Activated T-helper 1 cell treated with Interleukin-2 at 50 U/mL for 16 hours (primary cell): ENCODE results near the gene TMEM209.
"Not testable (repeated sequence)": the region's sequence is repeated elsewhere in the genome, so short reads cannot be mapped to it uniquely, and the experiment has no call there.

Experiments
- DNase-seq: peaks from one replicate; pipeline ENCODE4 v3.0.0-alpha.2; 2020; ENCODE audit warnings: low read depth

Gene TMEM209

DNA sequence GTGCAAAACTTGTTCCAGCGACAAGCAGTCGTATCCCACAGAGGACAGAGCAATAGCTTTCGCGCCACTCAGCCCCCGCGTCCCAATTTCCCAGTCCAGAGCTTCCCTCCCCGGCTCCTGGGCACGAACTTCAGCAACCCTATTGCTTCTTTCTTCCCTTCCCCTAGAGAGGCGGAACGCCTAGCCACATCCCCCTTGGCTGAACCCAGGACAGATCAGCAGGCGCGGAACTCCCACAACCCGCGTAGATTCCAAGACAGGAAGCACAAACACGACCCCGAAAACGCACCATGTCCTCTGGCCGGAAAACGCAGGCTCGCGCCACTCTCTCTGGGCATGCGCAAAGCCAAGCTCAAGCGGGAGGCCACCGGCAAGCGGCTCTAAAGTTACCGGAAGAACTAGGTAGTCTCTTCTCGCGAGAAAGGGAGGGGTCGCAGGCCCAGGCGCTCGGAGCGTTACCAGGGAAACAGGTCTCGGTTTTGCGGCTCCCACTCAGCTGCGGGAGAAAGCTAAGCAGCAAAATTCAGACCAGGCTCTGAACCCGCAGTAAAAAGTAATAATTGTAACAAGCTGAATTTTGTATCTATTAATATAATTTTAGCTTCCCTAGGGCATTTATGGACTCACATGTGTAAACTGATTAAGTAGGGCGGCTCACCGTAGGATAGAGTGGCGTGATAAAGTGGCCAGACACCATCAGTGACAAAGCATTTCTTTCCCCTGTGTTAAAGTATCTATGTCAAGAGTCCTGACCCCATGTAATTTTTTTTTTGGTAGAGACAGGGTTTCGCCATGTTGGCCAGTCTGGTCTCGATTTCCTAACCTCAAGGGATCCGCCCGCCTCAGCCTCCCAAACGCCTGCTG, at the start of gene TMEM209:
Gene TMEM209, minus strand, starts transcription at position 323 of the 864 bp plus-strand sequence. Its CDS starts 31 bp downstream, at position 292.
- DNase-seq, result peak; percentile 89

DNA sequence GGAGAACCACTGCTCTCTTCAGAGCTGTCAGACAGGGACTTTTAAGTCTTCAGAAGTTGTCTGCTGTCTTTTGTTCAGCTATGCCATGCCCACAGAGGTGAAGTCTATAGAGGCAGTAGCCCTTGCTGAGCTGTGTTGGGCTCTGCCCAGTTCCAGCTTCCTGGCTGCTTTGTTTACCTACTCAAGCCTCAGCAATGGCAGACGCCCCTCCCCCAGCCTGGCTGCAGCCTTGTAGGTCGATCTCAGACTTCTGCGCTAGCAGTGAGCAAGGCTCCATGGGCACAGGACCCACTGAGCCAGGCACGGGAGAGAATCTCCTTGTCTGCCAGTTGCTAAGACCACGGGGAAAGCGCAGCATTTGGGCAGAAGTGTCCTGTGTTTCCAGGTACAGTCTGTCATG, 49.3 kb upstream of the TMEM209 start:
- DNase-seq, result no peak

DNA sequence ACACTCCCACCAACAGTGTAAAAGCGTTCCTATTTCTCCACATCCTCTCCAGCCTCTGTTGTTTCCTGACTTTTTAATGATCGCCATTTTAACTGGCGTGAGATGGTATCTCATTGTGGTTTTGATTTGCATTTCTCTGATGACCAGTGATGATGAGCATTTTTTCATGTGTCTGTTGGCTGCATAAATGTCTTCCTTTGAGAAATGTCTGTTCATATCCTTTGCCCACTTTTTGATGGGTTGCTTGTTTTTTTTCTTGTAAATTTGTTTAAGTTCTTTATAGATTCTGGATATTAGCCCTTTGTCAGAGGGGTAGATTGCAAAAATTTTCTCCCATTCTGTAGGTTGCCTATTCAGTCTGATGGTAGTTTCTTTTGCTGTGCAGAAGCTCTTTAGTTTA, 44.4 kb upstream of the TMEM209 start:
- DNase-seq, result not testable (repeated sequence)

DNA sequence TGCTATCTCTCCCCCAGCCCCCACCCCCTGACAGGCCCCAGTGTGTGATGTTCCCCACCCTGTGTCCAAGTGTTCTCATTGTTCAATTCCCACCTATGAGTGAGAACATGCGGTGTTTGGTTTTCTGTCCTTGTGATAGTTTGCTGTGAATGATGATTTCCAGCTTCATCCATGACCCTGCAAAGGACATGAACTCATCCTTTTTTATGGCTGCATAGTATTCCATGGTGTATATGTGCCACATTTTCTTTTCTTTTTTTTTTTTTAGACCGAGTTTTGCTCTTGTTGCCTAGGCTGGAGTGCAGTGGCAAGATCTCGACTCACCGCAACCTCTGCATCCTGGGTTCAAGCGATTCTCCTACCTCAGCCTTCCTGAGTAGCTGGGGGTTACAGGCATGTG, 43.6 kb upstream of the TMEM209 start:
- DNase-seq, result not testable (repeated sequence)

DNA sequence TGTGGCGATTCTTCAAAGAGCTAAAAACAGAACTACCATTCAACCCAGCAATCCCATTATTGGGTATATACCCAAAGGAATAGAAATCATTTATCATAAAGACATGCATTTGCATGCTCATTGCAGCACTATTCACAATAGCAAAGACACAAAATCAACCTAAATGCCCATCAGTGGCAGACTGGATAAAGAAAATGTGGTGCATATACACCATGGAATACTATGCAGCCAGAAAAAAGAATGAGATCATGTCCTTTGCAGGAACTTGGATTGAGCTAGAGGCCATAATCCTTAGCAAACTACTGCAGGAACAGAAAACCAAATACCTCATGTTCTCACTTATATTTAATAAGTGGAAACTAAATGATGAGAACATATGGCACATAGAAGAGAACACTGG, 41.3 kb upstream of the TMEM209 start:
- DNase-seq, result not testable (repeated sequence)

DNA sequence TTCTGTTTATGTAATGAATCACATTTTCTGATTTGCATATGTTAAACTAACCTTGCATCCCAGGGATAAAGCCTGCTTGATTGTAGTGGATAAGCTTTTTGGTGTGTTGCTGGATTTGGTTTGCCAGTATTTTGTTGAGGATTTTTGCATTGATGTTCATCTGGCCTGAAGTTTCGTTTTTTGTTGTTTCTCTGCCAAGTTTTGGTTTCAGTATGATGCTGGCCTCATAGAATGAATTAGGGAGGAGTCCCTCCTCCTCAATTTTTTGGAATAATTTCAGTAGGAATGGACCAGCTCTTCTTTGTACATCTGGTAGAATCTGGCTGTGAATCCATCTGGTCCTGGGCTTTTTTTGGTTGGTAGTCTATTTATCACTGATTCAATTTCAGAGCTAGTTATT, 38.3 kb upstream of the TMEM209 start:
- DNase-seq, result not testable (repeated sequence)

DNA sequence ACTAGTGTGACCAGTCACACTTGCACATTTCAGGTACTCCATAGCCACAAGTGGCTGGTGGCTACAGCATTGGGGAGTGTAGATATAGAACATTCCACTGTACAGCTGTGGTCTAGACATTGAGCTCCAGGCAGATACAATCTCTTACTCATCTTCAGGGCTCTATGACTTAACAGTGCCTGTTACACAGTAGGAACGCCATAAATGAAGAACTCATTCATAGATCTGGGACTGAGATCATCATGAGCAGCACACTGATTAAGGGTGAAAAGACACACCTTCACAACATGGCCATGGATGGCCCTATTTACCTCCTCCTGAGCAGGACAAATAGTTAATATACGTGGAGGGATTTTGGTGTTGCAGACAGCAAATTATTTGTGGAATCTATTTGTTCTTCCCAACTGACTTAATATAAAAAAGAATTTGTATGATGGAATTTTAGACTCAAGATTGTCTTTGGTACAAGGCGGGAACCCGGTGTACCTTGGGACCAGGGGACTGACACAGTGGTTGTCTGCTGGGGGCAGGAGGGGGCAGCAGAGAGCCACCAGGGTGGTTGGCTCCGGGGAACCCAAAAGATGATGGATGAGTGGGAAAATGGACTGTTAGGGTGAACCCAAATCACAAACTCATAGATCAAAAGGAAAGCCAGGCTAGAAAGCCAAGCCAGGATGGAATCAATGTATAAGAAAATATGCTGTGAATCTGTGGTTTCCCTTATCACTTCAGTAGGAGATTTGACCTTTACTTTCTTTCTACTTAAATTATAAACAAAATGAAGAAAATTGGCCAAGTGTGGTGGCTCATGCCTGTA, 37.2 kb upstream of the TMEM209 start:
- DNase-seq, result peak; percentile 5

DNA sequence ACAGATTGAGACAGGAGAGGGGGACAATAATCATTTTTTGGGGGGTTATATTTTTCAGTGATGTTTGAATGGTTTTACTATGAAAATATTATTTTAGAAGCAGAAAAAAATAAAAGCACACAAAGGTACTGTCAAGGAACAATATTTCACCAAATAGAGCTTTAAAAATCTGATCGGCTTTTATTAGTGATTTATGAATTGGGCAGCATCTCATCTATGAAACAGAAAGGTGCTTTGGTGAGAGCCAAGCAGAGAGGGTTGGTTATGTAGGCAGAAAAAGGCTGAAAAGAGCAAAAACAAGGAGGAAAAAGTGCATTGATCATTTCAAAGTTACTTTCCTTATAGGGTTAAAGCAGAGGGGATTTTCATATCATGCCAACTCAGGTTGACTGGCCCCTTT, 35.0 kb upstream of the TMEM209 start:
- DNase-seq, result no peak

DNA sequence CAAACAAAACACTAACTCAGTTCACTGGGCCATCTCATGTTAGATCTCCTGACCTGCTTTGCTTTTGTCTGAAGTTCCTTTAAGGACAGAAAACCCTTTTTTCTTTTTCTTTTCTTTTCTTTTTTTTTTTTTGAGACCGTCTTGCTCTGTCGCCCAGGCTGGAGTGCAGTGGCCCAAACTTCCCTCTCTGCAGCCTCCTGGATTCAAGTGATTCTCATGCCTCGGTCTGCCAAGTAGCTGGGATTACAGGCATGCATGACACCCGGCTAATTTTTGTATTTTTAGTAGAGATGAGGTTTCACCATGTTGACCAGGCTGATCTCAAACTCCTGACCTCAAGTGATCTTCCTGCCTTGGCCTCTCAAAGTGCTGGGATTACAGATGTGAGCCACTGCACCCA, 31.2 kb upstream of the TMEM209 start:
- DNase-seq, result not testable (repeated sequence)

DNA sequence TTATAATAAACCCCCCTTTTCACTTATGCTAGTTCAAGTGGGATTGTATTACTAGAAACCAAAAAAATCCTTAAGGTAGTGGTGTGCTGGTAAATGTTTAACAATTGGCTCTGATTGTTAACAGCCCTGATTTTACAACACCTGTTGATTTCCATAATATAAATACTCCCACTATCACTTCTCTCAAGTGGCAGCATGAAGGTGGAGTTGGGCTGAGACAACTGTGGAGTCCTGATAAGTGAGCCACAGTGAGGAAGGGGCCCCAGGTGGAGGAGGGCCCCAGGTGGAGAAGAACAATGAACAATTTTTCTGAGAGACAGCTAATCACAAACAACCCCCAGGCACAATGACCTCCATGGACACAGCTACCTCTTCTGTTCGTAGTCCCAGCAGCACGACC, 28.9 kb upstream of the TMEM209 start:
- DNase-seq, result no peak

DNA sequence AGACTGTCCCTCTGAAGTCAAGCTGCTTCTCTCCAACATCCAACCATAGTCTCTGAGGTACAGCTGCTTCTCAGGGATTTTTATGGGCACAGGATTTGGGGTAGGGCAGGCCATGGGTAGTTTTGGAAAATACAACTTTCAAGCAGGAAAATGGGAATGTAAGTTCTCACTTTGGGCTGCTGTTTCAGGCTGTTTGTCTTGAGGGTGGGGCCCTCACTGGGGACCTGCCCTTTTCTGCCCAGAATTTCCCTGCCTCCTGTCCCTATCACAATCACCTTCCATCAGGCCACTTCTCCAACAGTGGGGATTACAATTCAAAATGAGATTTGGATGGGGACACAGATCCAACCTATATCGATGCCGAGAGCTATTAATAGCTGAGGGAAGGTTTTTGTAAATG, 27.0 kb upstream of the TMEM209 start:
- no peak for DNase-seq

DNA sequence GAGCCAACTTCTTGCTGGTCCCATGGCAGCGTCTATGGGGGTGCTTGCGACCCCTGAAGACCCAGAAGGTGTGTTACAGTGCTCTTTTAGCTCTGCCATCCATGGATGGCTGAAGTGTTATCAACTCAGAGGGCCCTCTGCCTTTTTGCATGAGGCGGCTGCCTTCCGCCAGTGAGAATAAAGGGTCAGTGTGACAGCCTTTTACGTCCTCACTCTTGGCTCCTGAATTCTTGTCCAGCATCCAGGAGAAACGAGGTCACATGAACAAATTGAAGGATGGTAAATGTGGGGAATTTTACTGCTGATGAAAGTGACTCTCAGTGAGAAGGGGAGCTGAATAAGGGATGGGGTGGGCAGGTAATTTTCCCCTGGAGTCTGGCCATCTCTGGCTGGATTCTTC, 26.6 kb upstream of the TMEM209 start:
- DNase-seq, result no peak

DNA sequence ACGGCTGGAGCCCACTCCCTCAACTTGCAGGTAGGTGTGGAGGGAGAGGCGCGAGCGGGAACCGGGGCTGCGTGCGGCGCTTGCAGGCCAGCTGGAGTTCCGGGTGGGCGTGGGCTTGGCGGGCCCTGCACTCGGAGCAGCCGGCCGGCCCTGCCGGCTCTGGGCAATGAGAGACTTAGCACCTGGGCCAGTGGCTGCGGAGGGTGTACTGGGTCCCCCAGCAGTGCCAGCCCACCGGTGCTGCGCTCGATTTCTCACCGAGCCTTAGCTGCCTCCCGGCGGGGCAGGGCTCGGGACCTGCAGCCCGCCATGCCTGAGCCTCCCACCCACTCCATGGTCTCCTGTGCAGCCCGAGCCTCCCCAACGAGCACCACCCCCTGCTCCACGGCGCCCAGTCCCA, 24.8 kb upstream of the TMEM209 start:
- DNase-seq, result not testable (repeated sequence)

DNA sequence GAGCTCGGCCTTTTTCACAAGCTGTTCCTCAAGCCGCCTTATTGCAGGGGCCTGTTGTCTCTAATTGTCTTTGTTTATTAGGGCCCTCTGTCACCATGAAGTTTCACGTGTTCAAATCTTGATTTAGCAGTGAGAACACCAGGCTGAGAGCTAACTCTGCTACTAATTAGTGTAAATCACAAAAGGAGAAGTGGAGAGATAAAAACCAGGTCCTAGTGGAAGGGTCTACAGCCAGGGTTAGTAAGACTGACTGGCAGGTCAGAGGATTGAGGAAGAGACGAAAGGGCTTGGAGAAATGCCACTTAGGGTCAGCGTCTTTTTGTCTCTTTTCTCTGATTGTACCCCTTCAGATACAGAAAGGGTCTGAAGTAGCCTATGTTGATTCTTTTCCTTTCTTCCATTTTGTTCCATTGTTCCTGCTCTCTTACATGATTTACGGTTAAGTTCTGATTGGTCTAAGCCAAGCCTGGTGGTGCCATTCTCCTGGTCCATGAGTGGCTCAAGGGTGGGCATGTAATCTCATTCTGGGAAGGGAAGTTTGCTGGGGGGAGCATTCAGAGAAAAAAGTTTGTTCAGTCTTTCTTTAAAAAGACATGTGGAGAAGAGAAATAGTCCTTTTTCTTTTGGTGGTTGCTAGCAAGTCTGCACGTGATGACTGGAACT, 23.8 kb upstream of the TMEM209 start:
- no peak for DNase-seq

DNA sequence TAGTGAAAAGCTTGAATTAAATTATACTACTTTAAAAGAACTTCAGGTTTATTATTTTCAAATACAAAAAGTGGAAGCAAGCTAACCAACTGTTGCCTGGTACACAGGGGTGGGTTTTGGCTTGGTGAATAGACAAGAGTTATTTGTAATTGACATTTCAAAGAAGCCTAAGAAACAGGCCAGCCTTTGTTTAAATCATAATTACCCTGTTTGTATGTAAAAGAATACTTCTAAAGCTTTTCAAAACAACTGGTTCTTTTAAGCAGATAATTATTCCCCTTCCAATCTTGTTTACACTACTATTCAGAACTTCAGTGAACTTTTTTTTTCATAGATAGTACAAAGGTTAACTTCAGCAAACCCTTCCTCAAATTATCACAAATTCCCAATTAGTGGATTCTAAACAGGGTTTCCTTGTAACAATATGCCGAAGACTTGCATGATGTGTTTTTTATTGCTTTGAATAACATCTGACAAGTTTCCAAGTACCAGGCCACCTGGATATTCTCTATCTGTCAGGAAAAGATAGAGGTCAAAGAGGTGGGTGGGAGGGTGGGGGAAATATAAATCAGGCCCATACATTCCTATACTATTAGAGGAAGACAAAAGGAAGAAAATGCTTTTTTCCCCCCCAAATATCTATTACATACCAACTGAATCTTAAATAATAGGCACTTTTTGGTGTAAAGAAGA, 22.8 kb upstream of the TMEM209 start:
- no peak for DNase-seq

DNA sequence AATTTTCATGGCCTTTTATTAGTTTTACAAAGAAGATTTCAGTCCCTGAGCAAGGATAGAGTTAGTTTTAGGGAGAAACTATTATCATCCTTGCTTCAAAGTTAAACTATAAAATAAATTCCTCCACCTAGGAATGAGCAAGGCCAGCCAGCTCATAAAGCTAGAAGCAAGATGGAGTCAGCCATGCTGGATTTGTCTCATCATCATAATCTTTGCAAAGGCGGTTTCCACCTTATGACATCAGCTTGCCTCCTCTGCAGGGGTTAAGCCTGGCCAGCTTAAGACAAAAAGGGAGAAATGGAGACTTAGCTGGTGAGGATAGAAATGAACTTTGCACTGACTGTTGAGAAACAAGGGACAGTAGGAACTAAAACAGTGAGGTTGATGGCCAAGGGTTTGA, 21.1 kb upstream of the TMEM209 start:
- no peak for DNase-seq

DNA sequence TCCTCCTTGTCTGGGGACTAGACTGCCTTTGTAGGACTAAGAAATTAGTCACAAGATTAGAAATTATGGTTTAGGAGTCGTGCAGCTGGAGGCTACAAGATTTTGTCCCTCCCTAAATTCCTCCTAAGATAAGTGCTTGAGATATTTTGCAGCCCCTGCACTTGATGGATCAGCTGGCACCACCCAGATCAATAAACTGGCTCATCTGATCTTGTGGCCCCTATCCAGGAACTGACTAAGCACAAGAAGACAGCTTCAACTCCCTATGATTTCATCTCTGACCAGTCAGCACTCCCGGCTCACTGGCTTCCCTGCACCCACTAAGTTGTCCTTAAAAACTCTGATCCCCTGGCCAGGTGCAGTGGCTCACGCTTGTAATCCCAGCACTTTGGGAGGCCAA, 19.7 kb upstream of the TMEM209 start:
- DNase-seq, result not testable (repeated sequence)

DNA sequence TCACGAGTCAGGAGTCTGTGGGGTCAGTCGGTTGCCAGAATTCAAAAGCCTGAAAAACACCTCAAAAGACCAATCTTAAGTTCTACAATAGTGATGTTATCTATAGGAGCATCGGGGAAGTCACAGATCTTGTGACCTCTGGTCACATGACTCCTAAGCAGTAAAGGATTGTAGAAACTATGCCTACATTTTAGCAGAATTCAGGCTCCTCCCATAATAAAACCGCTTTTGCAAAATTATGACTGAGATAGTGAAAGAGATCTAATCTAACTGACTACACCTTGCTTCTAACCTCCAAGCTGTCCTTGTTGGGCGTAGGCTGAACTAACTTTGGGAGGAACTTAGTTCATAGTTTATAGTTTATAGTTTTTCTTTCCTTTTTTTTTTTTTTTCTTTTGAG, 19.0 kb upstream of the TMEM209 start:
- DNase-seq, result no peak

DNA sequence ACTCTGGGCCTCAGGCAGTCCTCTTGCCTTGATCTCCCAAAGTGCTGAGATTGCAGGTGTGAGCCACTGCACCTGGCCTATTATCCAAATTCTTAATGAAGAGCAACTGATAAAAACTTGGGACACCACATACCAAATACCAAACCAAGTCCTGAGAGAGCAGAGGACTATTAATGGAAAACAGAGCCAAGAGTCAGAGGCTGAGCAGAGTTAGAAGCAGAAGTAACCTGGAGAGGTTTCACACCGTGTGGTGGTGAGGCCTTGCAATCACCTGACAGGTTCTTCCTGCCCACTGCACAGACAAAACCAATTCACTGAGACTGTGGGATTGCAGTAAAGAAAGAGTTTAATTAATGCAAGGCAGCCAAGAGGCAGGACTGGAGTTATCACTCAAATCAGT, 18.4 kb upstream of the TMEM209 start:
- DNase-seq, result no peak

DNA sequence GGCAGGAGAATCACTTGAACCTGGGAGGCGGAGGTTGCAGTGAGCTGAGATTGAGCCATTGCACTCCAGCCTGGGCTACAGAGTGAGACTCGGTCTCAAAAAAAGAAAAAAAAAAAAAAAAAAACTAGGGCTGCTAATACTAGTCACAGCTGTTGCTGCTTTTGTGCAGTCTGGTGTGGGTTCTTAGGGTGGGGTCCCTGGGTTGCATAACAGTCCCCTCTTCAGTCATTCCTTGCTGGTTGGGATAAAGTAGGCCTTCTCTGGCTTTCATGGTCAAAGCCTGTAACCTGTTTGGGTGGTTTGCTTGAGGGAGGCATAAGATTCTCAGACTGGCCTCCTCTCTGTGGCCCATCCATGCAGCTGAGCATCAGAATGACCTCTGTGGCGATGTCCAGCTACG, 16.5 kb upstream of the TMEM209 start:
- no peak for DNase-seq

DNA sequence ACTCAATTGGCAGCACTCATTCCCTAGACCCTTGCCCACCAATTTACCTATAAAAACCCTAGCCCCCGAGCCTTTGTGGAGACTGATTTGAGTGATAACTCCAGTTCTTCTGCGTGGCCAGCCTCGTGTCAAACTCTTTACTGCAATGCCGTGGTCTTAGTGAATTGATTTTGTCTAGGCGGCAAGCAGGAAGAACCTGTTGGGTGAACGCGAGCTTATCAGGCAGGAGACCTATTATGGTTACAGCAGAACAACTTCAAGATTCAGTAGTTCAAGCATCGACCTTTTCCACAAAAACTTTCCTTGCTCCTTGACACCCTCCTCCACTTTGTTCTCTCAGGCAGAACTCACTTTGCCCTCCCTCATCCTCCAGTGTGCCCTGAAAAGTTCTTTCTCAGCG, 14.7 kb upstream of the TMEM209 start:
- no peak for DNase-seq
